CD4-positive, alpha-beta T cell treated with Interleukin-12 subunit alpha and Interleukin-12 subunit beta, for 1 hour (primary cell): Measurements from ENCODE around the gene LTBP3.
A peak's percentile ranks its signal among the peaks of the same experiment; 100 is the strongest.
"Not testable (repeated sequence)": the region's sequence is repeated elsewhere in the genome, so short reads cannot be mapped to it uniquely, and the experiment has no call there.

Experiments used
- DNase-seq: peaks from one replicate; pipeline ENCODE4 v3.0.0-alpha.2; 2020

The LTBP3 gene

DNA sequence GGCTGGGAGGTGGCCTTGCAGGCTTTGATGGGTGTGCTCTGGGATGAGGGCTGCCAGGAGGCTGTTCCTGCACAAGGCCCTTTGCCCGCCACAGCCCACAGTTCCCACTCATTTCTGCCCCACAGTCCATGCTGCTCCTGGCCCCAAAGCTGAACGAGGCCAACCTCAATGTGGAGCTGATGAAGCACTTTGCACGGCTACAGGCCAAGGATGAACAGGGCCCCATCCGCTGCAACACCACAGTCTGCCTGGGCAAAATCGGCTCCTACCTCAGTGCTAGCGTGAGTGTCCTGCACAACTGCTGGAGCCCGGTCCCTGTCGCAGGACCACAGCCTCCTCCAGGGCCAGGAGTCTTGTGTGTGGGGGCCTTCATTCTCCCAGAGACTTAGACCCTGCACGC lies 23.1 kb downstream of the LTBP3 start:
- DNase-seq, result no peak

DNA sequence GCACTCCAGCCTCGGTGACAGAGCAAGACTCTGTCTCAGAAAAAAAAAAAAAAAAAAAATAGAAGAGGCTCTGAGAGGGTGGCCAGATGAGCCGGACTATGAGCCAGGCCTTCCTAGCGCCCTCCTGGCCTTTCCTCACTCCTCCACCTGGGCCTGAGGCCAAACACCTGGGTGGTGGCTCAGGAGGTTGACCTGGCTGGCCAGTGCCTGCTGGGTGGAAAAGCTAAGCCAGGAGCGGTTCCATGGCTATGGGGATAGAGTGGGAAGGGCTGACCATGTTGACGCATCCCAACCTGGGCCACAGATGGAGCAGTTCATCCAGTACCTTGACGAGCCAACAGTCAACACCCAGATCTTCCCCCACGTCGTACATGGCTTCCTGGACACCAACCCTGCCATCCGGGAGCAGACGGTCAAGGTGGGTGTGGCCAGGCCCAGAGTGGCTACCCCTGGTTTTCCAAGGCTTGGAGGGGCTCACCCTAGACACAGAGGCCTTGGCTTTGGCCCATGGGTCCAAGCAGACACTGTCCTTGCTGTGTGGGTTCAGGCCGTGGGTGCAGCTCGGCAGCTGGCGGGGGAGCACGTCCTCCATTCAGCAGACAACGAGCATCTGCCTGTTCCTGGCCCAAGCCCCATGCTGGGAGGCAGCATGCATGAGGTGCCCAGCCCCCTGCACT lies 25.6 kb downstream of the LTBP3 start:
- DNase-seq, result no peak

GRCh38 chr11:65530157-65530496 lies 28.0 kb downstream of the LTBP3 start:
- DNase-seq, result peak; percentile 41

DNA sequence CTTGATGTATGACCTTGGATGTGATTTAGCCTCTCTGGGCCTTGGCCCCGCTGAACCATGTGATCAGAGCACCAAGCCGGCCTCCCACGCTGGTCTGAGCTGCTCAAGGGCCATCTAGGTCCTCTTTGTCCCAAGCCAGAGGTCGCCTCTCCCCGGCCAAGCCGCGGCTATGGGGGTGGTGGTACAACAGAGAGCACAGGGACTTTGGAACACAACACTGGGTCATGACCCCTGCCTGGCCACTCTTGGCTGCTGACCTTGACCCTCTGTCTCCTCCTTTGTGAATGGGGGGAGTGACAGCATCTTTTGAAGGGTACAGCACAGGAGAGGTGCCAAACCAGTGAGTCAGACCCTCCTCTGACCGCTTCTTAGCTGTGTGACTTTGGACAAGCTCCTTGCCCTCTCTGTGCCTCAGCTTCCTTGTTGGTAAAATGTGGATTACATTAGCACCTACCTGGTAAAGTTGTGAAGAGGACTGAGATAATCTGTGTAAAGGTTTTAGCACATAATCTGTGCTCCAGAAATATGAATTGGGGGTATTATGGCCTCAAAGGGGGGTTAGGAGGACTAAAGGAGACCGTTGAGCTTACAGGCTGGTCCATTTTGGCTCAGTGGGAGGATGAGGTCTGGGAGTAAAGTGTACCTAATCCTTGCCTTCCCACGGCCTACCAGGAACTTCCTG lies 28.5 kb downstream of the LTBP3 start:
- DNase-seq, result no peak

DNA sequence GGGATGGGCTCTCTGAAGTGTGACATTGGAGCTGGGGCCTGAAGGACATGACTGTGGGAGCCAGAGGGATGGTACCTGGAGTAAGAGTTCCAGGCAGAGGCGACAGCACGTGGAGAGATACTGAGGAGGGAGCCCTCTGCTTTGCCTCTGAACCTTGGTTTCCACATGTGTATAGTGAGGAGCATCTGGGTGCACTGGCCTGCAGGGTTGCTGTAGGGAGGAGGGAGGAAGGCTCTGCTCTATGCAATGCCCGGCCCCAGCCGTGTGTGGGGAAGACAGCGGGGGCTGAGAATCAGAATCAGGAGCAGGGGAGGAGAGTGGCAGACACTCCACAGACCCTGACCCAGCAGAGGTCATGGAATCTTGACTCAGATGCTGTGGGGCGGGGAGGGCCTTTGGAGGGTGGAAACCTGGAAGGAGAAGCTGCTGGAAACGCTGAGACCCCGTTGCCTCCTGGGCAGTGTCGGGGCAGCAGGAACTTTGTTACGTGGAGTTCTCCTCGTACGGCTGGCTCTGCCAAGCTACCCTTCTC lies 29.3 kb downstream of the LTBP3 start:
- DNase-seq, result no peak

DNA sequence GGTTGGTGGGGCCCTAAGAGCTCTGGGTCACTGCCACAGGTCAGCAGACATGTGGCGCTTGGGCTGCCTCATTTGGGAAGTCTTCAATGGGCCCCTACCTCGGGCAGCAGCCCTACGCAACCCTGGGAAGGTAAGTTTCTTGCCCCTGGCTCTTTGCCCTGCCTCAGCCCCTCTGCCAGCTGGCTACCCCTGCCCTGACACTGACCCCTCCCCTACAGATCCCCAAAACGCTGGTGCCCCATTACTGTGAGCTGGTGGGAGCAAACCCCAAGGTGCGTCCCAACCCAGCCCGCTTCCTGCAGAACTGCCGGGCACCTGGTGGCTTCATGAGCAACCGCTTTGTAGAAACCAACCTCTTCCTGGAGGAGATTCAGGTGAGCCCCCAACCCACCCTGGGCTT lies 31.4 kb downstream of the LTBP3 start:
- no peak for DNase-seq

GRCh38 chr11:65525546-65526480 lies 32.3 kb downstream of the LTBP3 start:
- DNase-seq, result no peak

GRCh38 chr11:65524741-65525545 lies 33.2 kb downstream of the LTBP3 start, which contains the start of gene SCYL1:
Gene SCYL1 (plus strand): TSS chr11:65525083. CDS start chr11:65525154, 71 bp downstream.
- peak; percentile 86 for DNase-seq

GRCh38 chr11:65524014-65524740 lies 34.0 kb downstream of the LTBP3 start:
- DNase-seq, result no peak

- DNase-seq, result not testable (repeated sequence)
Observed at GRCh38 chr11:65523631-65523968, 34.6 kb downstream of the LTBP3 start.

GRCh38 chr11:65522718-65523630 lies 35.2 kb downstream of the LTBP3 start:
- peak; percentile 39 for DNase-seq

DNA sequence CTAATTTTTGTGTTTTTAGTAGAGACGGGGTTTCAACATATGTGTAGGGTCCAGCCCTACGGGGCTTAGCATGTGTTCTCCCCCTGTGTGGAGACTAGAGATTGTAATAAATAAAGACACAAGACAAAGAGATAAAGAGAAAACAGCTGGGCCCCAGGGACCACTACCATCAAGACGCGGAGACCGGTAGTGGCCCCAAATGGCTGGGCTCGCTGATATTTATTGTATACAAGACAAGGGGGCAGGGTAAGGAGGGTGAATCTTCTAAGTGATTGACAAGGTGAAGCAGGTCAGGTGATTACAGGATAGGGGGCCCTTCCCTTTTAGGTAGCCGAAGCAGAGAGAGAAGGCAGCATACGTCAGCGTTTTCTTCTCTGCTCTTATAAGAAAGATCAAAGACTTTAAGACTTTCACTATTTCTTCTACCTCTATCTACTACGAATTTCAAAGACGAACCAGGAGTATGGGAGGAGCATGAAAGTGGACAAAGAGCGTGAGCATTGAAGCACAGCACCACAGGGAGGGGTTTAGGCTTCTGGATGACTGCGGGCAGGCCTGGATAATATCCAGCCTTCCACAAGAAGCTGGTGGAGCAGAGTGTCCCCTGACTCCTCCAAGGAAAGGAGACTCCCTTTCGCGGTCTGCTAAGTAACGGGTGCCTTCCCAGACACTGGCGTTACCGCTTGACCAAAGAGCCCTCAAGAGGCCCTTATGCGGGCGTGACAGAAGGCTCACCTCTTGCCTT lies 36.2 kb downstream of the LTBP3 start:
- peak; percentile 42 for DNase-seq

GRCh38 chr11:65518941-65519549 lies 39.1 kb downstream of the LTBP3 start:
- not testable (repeated sequence) for DNase-seq

- DNase-seq, result no peak
Observed at GRCh38 chr11:65516135-65516968, 41.8 kb downstream of the LTBP3 start.

DNA sequence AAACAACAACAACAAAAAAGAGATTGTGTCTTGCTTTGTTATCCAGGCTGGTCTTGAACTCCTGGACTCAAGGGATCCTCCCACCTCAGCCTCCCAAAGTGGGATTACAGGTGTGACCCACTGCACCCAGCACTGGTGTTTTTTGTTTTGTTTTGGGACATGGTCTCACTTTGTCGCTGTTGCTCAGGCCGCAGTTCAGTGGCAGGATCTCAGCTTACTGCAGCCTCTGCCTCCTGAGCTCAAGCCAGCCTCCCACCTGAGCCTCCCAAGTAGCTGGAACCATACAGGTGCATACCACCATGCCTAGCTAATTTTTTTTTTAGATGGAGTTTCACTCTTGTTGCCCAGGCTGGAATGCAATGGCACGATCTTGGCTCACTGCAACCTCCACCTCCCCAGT lies 45.8 kb downstream of the LTBP3 start:
- not testable (repeated sequence) for DNase-seq

- peak; percentile 80 for DNase-seq
Observed at GRCh38 chr11:65506772-65507505, 51.2 kb downstream of the LTBP3 start.

DNA sequence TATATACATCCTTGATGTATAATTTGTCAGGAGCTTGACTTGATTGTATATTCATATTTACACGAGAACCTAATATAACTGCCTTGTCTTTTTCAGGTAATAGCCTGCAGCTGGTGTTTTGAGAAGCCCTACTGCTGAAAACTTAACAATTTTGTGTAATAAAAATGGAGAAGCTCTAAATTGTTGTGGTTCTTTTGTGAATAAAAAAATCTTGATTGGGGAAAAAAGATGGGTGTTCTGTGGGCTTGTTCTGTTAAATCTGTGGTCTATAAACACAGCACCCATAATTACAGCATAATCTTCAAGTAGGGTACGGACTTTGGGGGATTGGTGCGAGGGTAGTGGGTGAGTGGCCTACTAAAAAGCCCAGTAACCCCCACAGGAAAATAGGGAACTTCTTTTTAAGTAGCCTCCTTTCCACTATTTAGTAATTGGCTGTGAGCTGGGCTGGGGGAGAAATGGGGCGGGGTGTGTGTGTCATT lies 51.8 kb downstream of the LTBP3 start:
- DNase-seq, result no peak
